SH-SY5Y (cell line): ENCODE results near the gene WDR35.

Experiments
- GATA2 ChIP-seq: IDR thresholded peaks from 2 replicates; pipeline ENCODE4 v1.6.1; 2011; ENCODE audit warnings: mild to moderate bottlenecking, low read depth, low read length
- GATA3 ChIP-seq: IDR thresholded peaks from 2 replicates; pipeline ENCODE4 v1.6.1; 2011; ENCODE audit warnings: low read depth, mild to moderate bottlenecking, low read length, moderate library complexity

Gene WDR35

GRCh38 chr2:19937004-19937403 is 52.9 kb downstream of the WDR35 start:
- no peak for TF ChIP-seq GATA2
- no peak for TF ChIP-seq GATA3

GRCh38 chr2:19936203-19936602 is 53.7 kb downstream of the WDR35 start:
- TF ChIP-seq GATA3 (no peak), GATA2 (no peak)

- no peak for TF ChIP-seq GATA2
Observed at GRCh38 chr2:19933351-19933981, 56.4 kb downstream of the WDR35 start.

- no peak for TF ChIP-seq GATA2
- TF ChIP-seq GATA3: no peak
Observed at GRCh38 chr2:19932928-19933327, 57.0 kb downstream of the WDR35 start.

GRCh38 chr2:19929226-19929625 is 60.7 kb downstream of the WDR35 start:
- TF ChIP-seq GATA3 (no peak), GATA2 (no peak)

- TF ChIP-seq GATA2 (peak; percentile 79), GATA3 (peak; percentile 70)
Observed at GRCh38 chr2:19924526-19924925, 65.4 kb downstream of the WDR35 start.

- TF ChIP-seq GATA2 (no peak), GATA3 (no peak)
Observed at GRCh38 chr2:19916385-19916950, 73.4 kb downstream of the WDR35 start.

- TF ChIP-seq GATA2 (no peak), GATA3 (no peak)
Observed at GRCh38 chr2:19914266-19914975, 75.5 kb downstream of the WDR35 start.

- TF ChIP-seq GATA3: no peak
- no peak for TF ChIP-seq GATA2
Observed at GRCh38 chr2:19911808-19912509, 77.9 kb downstream of the WDR35 start.

- TF ChIP-seq GATA3: no peak
- TF ChIP-seq GATA2: no peak
Observed at GRCh38 chr2:19902216-19902740, 87.6 kb downstream of the WDR35 start.

GRCh38 chr2:19901442-19902215 is 88.3 kb downstream of the WDR35 start, which contains the start of gene TTC32:
Gene TTC32, minus strand, starts transcription at chr2:19901983. Its CDS starts 129 bp downstream, at chr2:19901854.
- TF ChIP-seq GATA2 (peak; percentile 33; the same call in 1 of the 2 replicates), GATA3 (no peak)

GRCh38 chr2:19900931-19901441 is 88.9 kb downstream of the WDR35 start:
- no peak for TF ChIP-seq GATA3
- TF ChIP-seq GATA2: no peak

- TF ChIP-seq GATA3: no peak
- TF ChIP-seq GATA2: no peak
Observed at GRCh38 chr2:19899985-19900930, 89.6 kb downstream of the WDR35 start.
